Neural cell (in vitro differentiated cells): ENCODE measurements around the gene SNAI1. TPM values are rescaled to one million over a fixed set of nuclear protein-coding genes. Genes with fewer than 3 reads are reported as not detected.
"Not testable (repeated sequence)": the region's sequence is repeated elsewhere in the genome, so short reads cannot be mapped to it uniquely, and the experiment has no call there.

Experiments
- H2AFZ ChIP-seq: fragments of 200-600, 300-800 bp; sonication (generic), shearing (Covaris generic); 2 replicates; pipeline ENCODE4 v1.6.0; 2014; ENCODE audit warnings: low read depth, mild to moderate bottlenecking, antibody characterized with exemption, low read length, moderate library complexity
- H3F3A ChIP-seq: fragments of 200-600 bp; shearing (Covaris generic); 2 replicates; pipeline ENCODE4 v1.6.1; 2016; ENCODE audit warnings: mild to moderate bottlenecking, moderate library complexity, mixed read lengths, antibody characterized with exemption, low read length; ENCODE audit not compliant: insufficient read depth, poor library complexity, severe bottlenecking
- H3K27ac ChIP-seq: fragments of 200-600, 300-800 bp; sonication (generic), shearing (Covaris generic); 2 replicates; pipeline ENCODE4 v1.5.1; 2014; ENCODE audit warnings: mild to moderate bottlenecking, low read length, moderate library complexity
- H3K27me3 ChIP-seq: fragments of 300-800, 200-600 bp; sonication (generic), shearing (Covaris generic); 2 replicates; pipeline ENCODE4 v1.6.0; 2014; ENCODE audit warnings: mild to moderate bottlenecking, low read depth, low read length, moderate library complexity; ENCODE audit not compliant: insufficient read depth
- H3K36me3 ChIP-seq: fragments of 300-800, 200-600 bp; sonication (generic), shearing (Covaris generic); 2 replicates; pipeline ENCODE4 v1.5.1; 2014; ENCODE audit warnings: mild to moderate bottlenecking, antibody characterized with exemption, low read length, moderate library complexity; ENCODE audit not compliant: insufficient read depth
- H3K4me2 ChIP-seq: fragments of 300-800, 200-600 bp; sonication (generic), shearing (Covaris generic); 2 replicates; pipeline ENCODE4 v1.6.0; 2014; ENCODE audit warnings: mild to moderate bottlenecking, low read length
- H3K4me3 ChIP-seq: fragments of 300-800, 200-600 bp; sonication (generic), shearing (Covaris generic); 2 replicates; pipeline ENCODE4 v1.5.1; 2014; ENCODE audit warnings: mild to moderate bottlenecking, low read length, moderate library complexity
- H3K79me2 ChIP-seq: fragments of 200-600 bp; shearing (Covaris generic); replicated peaks from 2 replicates; pipeline ENCODE4 v1.6.0; 2014; ENCODE audit warnings: mild to moderate bottlenecking, low read length, moderate library complexity; ENCODE audit not compliant: insufficient read depth
- H3K9ac ChIP-seq: fragments of 300-800, 200-600 bp; sonication (generic), shearing (Covaris generic); 2 replicates; pipeline ENCODE4 v1.6.1; 2016; ENCODE audit warnings: mild to moderate bottlenecking, low read length, mixed read lengths
- H3K9me2 ChIP-seq: fragments of 200-600 bp; shearing (Covaris generic); 2 replicates; pipeline ENCODE4 v1.6.1; 2016; ENCODE audit warnings: mild to moderate bottlenecking, low read length, mixed read lengths; ENCODE audit not compliant: insufficient read depth
- H3K9me3 ChIP-seq: fragments of 200-600, 300-800 bp; sonication (generic), shearing (Covaris generic); 2 replicates; pipeline ENCODE4 v1.6.1; 2016; ENCODE audit warnings: mild to moderate bottlenecking, mixed run types, low read length, moderate library complexity, mixed read lengths
- H4K20me1 ChIP-seq: fragments of 200-600 bp; shearing (Covaris generic); 2 replicates; pipeline ENCODE4 v1.6.1; 2016; ENCODE audit warnings: mild to moderate bottlenecking, mixed run types; ENCODE audit not compliant: insufficient read depth
- EP300 ChIP-seq: fragments of 450-650 bp; conservative IDR thresholded peaks from 2 replicates; pipeline ENCODE4 v1.6.1; 2014; ENCODE audit warnings: antibody characterized with exemption, mild to moderate bottlenecking, moderate library complexity; ENCODE audit not compliant: poor library complexity, severe bottlenecking
- EZH2 ChIP-seq: fragments of 200-600, 300-800 bp; shearing (Covaris generic), sonication (generic); IDR thresholded peaks from 2 replicates; pipeline ENCODE4 v1.6.1; 2014; ENCODE audit warnings: antibody characterized with exemption, low read length, borderline replicate concordance, mild to moderate bottlenecking; ENCODE audit not compliant: insufficient read depth, poor library complexity, severe bottlenecking
- MXI1 ChIP-seq: fragments of 450-650 bp; conservative IDR thresholded peaks from 2 replicates; pipeline ENCODE4 v1.6.1; 2014; ENCODE audit warnings: antibody characterized with exemption, mild to moderate bottlenecking; ENCODE audit not compliant: poor library complexity, severe bottlenecking
- POLR2AphosphoS5 ChIP-seq: IDR thresholded peaks from 2 replicates; pipeline ENCODE4 v1.6.1; 2012
- RAD21 ChIP-seq: fragments of 450-650 bp; conservative IDR thresholded peaks from 2 replicates; pipeline ENCODE4 v1.6.1; 2014; ENCODE audit warnings: antibody characterized with exemption, mild to moderate bottlenecking, moderate library complexity
- SMC3 ChIP-seq: fragments of 450-650 bp; conservative IDR thresholded peaks from 2 replicates; pipeline ENCODE4 v1.6.1; 2014; ENCODE audit warnings: antibody characterized with exemption, mild to moderate bottlenecking, moderate library complexity; ENCODE audit not compliant: poor library complexity
- TAF1 ChIP-seq: IDR thresholded peaks from 2 replicates; pipeline ENCODE4 v1.6.1; 2012; ENCODE audit warnings: low read depth
- polyA plus RNA-seq: library from polyadenylated mRNA; depleted of rRNA; stranded (reverse); fragments of >200 nt; gene quantifications from 2 replicates; pipeline ENCODE4 v1.2.3, GENCODE V29; 2014
- TF ChIP-seq, protein P1 (sequence below): IDR thresholded peaks from 2 replicates; pipeline ENCODE4 v1.6.1; 2012; ENCODE audit warnings: borderline replicate concordance
- TF ChIP-seq, protein P2 (sequence below): fragments of 450-650 bp; IDR thresholded peaks from 2 replicates; pipeline ENCODE4 v1.5.1; 2014; ENCODE audit warnings: antibody characterized with exemption, mild to moderate bottlenecking, moderate library complexity; ENCODE audit not compliant: poor library complexity, severe bottlenecking

The SNAI1 gene
- polyA plus RNA-seq, 1 donor from 2014 or later, result 0.31 TPM

DNA sequence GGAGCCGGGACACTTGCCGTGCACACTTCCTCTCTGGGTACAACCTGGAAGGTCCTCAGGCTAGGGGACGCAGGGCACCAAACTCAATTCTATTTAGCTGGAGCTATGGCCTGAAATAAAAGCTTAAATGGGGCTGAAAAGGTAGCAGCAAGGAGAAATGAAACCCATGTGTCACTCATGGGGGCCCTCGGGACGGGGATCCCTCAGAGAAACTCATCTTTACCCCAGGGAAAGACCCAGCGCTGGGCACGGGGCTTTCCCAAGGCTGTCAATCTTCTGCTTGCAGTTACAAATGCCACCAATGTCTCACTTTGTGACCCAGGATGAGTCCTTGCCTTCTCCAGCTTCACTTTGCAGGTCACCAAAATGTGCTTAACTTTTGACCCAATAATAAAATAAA lies 16.5 kb downstream of the SNAI1 start:
- H2AFZ ChIP-seq, result no peak overlapping the region
- no peaks in the 10 kb centered on the region for H3K79me2 ChIP-seq
- no peak overlapping the region for H3K4me2 ChIP-seq
- no peaks in the 10 kb centered on the region for H3K36me3 ChIP-seq
- H3K27ac ChIP-seq, result no peak overlapping the region
- H4K20me1 ChIP-seq, result no peaks in the 10 kb centered on the region
- H3K9ac ChIP-seq, result no peak overlapping the region
- H3K9me3 ChIP-seq, result no peaks in the 10 kb centered on the region
- no peaks in the 10 kb centered on the region for H3K9me2 ChIP-seq
- no peak for TF ChIP-seq POLR2AphosphoS5
- TF ChIP-seq, protein P1, sequence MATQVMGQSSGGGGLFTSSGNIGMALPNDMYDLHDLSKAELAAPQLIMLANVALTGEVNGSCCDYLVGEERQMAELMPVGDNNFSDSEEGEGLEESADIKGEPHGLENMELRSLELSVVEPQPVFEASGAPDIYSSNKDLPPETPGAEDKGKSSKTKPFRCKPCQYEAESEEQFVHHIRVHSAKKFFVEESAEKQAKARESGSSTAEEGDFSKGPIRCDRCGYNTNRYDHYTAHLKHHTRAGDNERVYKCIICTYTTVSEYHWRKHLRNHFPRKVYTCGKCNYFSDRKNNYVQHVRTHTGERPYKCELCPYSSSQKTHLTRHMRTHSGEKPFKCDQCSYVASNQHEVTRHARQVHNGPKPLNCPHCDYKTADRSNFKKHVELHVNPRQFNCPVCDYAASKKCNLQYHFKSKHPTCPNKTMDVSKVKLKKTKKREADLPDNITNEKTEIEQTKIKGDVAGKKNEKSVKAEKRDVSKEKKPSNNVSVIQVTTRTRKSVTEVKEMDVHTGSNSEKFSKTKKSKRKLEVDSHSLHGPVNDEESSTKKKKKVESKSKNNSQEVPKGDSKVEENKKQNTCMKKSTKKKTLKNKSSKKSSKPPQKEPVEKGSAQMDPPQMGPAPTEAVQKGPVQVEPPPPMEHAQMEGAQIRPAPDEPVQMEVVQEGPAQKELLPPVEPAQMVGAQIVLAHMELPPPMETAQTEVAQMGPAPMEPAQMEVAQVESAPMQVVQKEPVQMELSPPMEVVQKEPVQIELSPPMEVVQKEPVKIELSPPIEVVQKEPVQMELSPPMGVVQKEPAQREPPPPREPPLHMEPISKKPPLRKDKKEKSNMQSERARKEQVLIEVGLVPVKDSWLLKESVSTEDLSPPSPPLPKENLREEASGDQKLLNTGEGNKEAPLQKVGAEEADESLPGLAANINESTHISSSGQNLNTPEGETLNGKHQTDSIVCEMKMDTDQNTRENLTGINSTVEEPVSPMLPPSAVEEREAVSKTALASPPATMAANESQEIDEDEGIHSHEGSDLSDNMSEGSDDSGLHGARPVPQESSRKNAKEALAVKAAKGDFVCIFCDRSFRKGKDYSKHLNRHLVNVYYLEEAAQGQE, result no peak
- TF ChIP-seq MXI1, result no peak
- TF ChIP-seq TAF1, result no peak
- no peak for TF ChIP-seq EZH2
- no peak for TF ChIP-seq RAD21
- TF ChIP-seq SMC3, result no peak
- TF ChIP-seq EP300, result no peak
- TF ChIP-seq, protein P2, sequence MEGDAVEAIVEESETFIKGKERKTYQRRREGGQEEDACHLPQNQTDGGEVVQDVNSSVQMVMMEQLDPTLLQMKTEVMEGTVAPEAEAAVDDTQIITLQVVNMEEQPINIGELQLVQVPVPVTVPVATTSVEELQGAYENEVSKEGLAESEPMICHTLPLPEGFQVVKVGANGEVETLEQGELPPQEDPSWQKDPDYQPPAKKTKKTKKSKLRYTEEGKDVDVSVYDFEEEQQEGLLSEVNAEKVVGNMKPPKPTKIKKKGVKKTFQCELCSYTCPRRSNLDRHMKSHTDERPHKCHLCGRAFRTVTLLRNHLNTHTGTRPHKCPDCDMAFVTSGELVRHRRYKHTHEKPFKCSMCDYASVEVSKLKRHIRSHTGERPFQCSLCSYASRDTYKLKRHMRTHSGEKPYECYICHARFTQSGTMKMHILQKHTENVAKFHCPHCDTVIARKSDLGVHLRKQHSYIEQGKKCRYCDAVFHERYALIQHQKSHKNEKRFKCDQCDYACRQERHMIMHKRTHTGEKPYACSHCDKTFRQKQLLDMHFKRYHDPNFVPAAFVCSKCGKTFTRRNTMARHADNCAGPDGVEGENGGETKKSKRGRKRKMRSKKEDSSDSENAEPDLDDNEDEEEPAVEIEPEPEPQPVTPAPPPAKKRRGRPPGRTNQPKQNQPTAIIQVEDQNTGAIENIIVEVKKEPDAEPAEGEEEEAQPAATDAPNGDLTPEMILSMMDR, result no peak
- H3K4me3 ChIP-seq, result no peak overlapping the region
- H3K27me3 ChIP-seq, result no peaks in the 10 kb centered on the region
- H3F3A ChIP-seq, result no peaks in the 10 kb centered on the region

DNA sequence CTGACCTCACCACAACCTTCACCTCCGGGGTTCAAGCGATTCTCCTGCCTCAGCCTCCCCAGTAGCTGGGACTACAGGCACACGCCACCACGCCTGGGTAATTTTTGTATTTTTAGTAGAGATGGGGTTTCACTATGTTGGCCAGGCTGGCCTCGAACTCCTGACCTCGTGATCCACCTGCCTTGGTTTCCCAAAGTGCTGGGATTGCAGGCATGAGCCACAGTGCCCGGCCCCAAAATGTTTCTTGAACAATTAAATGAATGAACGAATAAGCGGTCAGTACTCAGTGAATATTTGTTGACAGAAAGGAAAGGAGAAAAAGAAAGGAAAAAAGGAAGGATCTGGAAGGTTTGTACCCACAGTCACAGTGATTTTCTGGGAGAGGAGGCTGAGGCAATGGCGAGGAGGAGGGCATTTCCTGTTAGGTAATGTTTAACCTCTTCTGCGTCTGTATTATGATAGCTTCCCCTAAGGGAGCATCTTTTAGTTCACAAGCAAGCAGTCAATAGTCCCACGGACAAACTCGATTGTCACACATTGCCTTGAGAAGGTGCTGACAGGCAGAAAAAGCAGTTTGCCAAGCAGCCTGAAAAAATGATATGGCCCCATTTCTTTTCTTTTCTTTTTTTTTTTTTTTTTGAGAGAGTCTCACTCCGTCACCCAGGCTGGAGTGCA lies 17.9 kb downstream of the SNAI1 start:
- H3K4me3 ChIP-seq, H3K79me2 ChIP-seq, H3K9me2 ChIP-seq, H3K27me3 ChIP-seq, H2AFZ ChIP-seq, H3K4me2 ChIP-seq, H3K9me3 ChIP-seq, H3K36me3 ChIP-seq, H4K20me1 ChIP-seq, H3K9ac ChIP-seq, H3K27ac ChIP-seq, H3F3A ChIP-seq: not testable (repeated sequence)
